Measurements from ENCODE around the gene STXBP5. TPM values are rescaled to one million over a fixed set of nuclear protein-coding genes. Genes with fewer than 3 reads are reported as not detected.
A peak's percentile ranks its signal among the peaks of the same experiment; 100 is the strongest.

STXBP5 gene
- total RNA-seq (2016; rRNA removed; fragmentation: Illumina TruSeq; extraction: Trizol) (19.4 and 21.8 TPM in 2 replicates), polyA plus RNA-seq (2011; rRNA removed) (8.8 and 9.5 TPM in 2 replicates), polyA minus RNA-seq (2011; rRNA and poly(A)+ RNA removed; ENCODE audit: low replicate concordance) (22.2 and 28.0 TPM in 2 replicates), Bru-seq, nascent RNA (percentile 77 among the genes with signal in this experiment), BruChase-seq, experiment 1, labeled RNA remaining after a 6-hour chase (percentile 67 among the genes with signal in this experiment), BruChase-seq, experiment 2, labeled RNA remaining after a 2-hour chase (percentile 71 among the genes with signal in this experiment)
- 3.0 and 4.1 TPM in 2 replicates for total RNA-seq (2016; cell fraction: cytosol; rRNA removed; fragmentation: Illumina TruSeq; extraction: Trizol; ENCODE audit: low read depth)
- total RNA-seq (2016; cell fraction: insoluble cytoplasmic fraction; rRNA removed; fragmentation: Illumina TruSeq; extraction: Trizol) = 18.5 and 18.8 TPM in 2 replicates
- 6.7 and 8.3 TPM in 2 replicates for total RNA-seq (2016; cell fraction: membrane; rRNA removed; fragmentation: Illumina TruSeq; extraction: Trizol)
- total RNA-seq (2016; cell fraction: nucleus; rRNA removed; fragmentation: Illumina TruSeq; extraction: Trizol) = 36.7 and 39.8 TPM in 2 replicates
- 3.9 and 6.8 TPM in 2 replicates for polyA plus RNA-seq (2011; cell fraction: cytosol; rRNA removed)
- polyA plus RNA-seq (2011; cell fraction: nucleus; rRNA removed) = 7.1 and 11.0 TPM in 2 replicates
- 5.4 and 7.4 TPM in 2 replicates for polyA plus RNA-seq (2012)
- polyA plus RNA-seq (2016; cell fraction: cytosol; fragmentation: Illumina TruSeq; extraction: Trizol; ENCODE audit: low read depth) = 0.29 and 0.48 TPM in 2 replicates
- 10.8 and 12.3 TPM in 2 replicates for polyA plus RNA-seq (2016; cell fraction: insoluble cytoplasmic fraction; fragmentation: Illumina TruSeq; extraction: Trizol; ENCODE audit: low read depth)
- 1.5 and 1.9 TPM in 2 replicates for polyA plus RNA-seq (2016; cell fraction: membrane; fragmentation: Illumina TruSeq; extraction: Trizol; ENCODE audit: low read depth)
- polyA plus RNA-seq (2016; cell fraction: nucleus; fragmentation: Illumina TruSeq; extraction: Trizol; ENCODE audit: insufficient read depth, low read depth) = 14.3 and 16.7 TPM in 2 replicates
- polyA minus RNA-seq (2011; cell fraction: cytosol; rRNA and poly(A)+ RNA removed) = 22.2 and 25.0 TPM in 2 replicates
- 87.7 and 92.5 TPM in 2 replicates for polyA minus RNA-seq (2011; cell fraction: nucleus; rRNA and poly(A)+ RNA removed)
- long read RNA-seq, experiment 1 = 0 reads
- long read RNA-seq, experiment 2, full-length matches to known transcripts = 2 of 9 reads
- long read RNA-seq, experiment 2, partial matches to known transcripts = 2 of 9 reads
- long read RNA-seq, experiment 2, other reads (novel, unspliced or antisense) = 5 of 9 reads

GRCh38 chr6:147204060-147204785 is at the start of gene STXBP5:
Gene STXBP5, plus strand, starts transcription at chr6:147204417. Its CDS starts 116 bp downstream, at chr6:147204533.
- Histone ChIP-seq H3K27me3 (ENCODE audit: control insufficient read depth in 1 of 2, insufficient read depth in 2 of 2, low read length in 2 of 2) (no peaks in the 10 kb centered on the region; a peak in 1 of 5 replicates), H3K9ac (ENCODE audit: insufficient read depth, low read depth, low read length) (peak within 1 kb of the TSS; percentile 77), H4K20me1 (ENCODE audit: insufficient read depth, low read length) (no peaks in the 10 kb centered on the region; the same call in 1 of the 2 replicates), H3K4me2 (ENCODE audit: low read depth, low read length) (peak within 1 kb of the TSS; percentile 93), H3K36me3 (replicated peaks in 1 of 2; ENCODE audit: control insufficient read depth in 1 of 2, insufficient read depth in 2 of 2, low read length in 2 of 2) (no peaks in the 10 kb centered on the region), H3K9me3 (ENCODE audit: low read length) (no peaks in the 10 kb centered on the region), H3K4me1 (ENCODE audit: insufficient read depth, low read length) (peaks cover 30% of the 10 kb centered on the region), H2AFZ (ENCODE audit: low read length) (peak within 1 kb of the TSS; percentile 84), H3K79me2 (ENCODE audit: insufficient read depth, low read length) (peaks cover 26% of the 10 kb centered on the region), H3K27ac (ENCODE audit: extremely low read length, insufficient read depth, low read length) (peak within 1 kb of the TSS; percentile 77), H3K4me3 (replicated peaks in 1 of 3; ENCODE audit: insufficient read depth in 1 of 3, low read depth in 2 of 3, low read length in 3 of 3) (peak within 1 kb of the TSS; percentile 91 to 93 (median 92))
- in situ Hi-C loops (cut with HindIII; ENCODE audit: extremely low pct_ligation_motif_present, low pct_unique_long_range_greater_than_20kb) = loop anchor here (10.0 kb wide), 2 partner anchors 219 to 299 kb away; no protein-coding TSS in a partner anchor
- BruUV-seq (replicated peaks) = no TSS peak
- ChIA-PET CTCF (ENCODE audit: low intra/inter-chr PET ratio, low total read pairs) (interaction anchor here (1.0 kb wide), 1 partner anchor 347 kb away, joined by 4 read pairs; no protein-coding TSS in a partner anchor), POLR2A (interaction anchor here (2.1 to 2.4 kb wide), 2 partner anchors 12 to 224 kb away, joined by 4 to 6 read pairs; no protein-coding TSS in a partner anchor)
- intact Hi-C loops (cut with micrococcal nuclease; ENCODE audit: unreplicated experiment) = loop anchor here (5.0 kb wide), 2 partner anchors 142 to 347 kb away; no protein-coding TSS in a partner anchor
- FAIRE-seq (no peak), DNase-seq (ENCODE audit: low spot score) (peak; percentile 22), ATAC-seq (peak; percentile 33)
- 1% methylated on average over 47 of the region's 85 CpGs for WGBS (ENCODE audit: low lambda C conversion rate)
- TF ChIP-seq ELF1 (CRISPR knock-in tag; IDR thresholded peaks at IDR 0.05) (peak; percentile 60; the same call in 1 of the 2 replicates), ZBTB7A (CRISPR knock-in tag; IDR thresholded peaks at IDR 0.05) (peak; percentile 64; the same call in 1 of the 2 replicates), ZNF75D (CRISPR knock-in tag; IDR thresholded peaks at IDR 0.05; ENCODE audit: borderline replicate concordance) (no peak), MIER2 (CRISPR knock-in tag; IDR thresholded peaks at IDR 0.05) (no peak), STAG1 (CRISPR knock-in tag; IDR thresholded peaks at IDR 0.05) (no peak), HOXA7 (CRISPR knock-in tag; IDR thresholded peaks at IDR 0.05) (no peak), ZNF574 (CRISPR knock-in tag; IDR thresholded peaks at IDR 0.05) (peak; percentile 43), DMAP1 (CRISPR knock-in tag; IDR thresholded peaks at IDR 0.05) (peak; percentile 30; the same call in 1 of the 2 replicates), TMF1 (CRISPR knock-in tag; IDR thresholded peaks at IDR 0.05; ENCODE audit: low read depth) (0 out of 2 replicates have a peak, but pooled peaks have one; percentile 56), SALL1 (CRISPR knock-in tag; IDR thresholded peaks at IDR 0.05) (peak; percentile 71), ZFP90 (CRISPR knock-in tag; IDR thresholded peaks at IDR 0.05; ENCODE audit: borderline replicate concordance) (peak; percentile 61; the same call in 1 of the 2 replicates), FOSL2 (CRISPR knock-in tag; IDR thresholded peaks at IDR 0.05) (no peak), IKZF5 (CRISPR knock-in tag; IDR thresholded peaks at IDR 0.05) (peak; percentile 74; the same call in 1 of the 2 replicates)
